Measurements from ENCODE around the gene EPHA6.

DNA sequence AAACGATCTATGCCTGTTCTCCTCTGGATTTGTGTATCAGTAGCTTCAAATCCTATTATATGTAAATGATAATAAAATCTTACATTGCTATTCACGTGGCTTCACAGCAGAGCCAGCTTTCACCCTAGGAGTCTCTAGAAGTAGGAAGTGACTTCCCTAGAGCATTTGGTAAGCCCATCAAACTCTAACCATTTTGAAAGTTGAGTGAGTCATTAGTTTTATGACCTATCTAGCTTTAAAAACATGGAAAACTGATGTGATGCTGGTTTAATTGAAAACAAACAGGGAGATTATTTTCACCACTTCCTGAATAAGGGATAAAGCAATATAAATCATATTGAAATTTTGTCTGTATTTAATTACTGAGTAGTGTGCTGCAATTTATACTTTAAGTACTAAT lies 275.2 kb downstream of the EPHA6 start:
- TF ChIP-seq, protein P1, sequence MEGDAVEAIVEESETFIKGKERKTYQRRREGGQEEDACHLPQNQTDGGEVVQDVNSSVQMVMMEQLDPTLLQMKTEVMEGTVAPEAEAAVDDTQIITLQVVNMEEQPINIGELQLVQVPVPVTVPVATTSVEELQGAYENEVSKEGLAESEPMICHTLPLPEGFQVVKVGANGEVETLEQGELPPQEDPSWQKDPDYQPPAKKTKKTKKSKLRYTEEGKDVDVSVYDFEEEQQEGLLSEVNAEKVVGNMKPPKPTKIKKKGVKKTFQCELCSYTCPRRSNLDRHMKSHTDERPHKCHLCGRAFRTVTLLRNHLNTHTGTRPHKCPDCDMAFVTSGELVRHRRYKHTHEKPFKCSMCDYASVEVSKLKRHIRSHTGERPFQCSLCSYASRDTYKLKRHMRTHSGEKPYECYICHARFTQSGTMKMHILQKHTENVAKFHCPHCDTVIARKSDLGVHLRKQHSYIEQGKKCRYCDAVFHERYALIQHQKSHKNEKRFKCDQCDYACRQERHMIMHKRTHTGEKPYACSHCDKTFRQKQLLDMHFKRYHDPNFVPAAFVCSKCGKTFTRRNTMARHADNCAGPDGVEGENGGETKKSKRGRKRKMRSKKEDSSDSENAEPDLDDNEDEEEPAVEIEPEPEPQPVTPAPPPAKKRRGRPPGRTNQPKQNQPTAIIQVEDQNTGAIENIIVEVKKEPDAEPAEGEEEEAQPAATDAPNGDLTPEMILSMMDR (conservative IDR thresholded peaks at IDR 0.05) = no peak
- no peak for TF ChIP-seq EZH2 (IDR thresholded peaks at IDR 0.05; ENCODE audit: low read depth)
